Measurements from ENCODE around the gene CDH22.

DNA sequence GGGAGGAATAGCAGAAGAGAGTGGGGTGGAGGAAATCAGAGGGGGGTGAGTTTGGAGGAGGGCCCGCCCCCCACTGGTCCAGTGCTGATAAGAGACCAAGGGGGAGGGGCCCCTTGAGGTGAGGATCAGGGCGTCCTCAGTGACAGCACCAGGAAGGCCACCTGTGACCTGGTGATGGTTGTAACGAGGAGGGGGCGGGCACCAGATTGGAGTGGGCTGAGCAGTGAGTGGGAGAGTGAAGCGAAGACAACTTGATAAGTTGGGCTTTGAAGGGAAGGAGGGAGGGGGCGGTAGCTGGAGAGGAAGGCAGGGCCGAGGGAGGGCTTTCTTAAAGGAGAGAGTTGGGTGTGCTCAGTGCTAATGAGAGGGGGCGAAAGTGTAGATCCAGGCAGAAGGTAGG lies 30.7 kb downstream of the CDH22 start:
- TF ChIP-seq POLR2AphosphoS5 (IDR thresholded peaks at IDR 0.05; ENCODE audit: low read depth, low read length) (no peak), TCF7L2 (IDR thresholded peaks at IDR 0.05; ENCODE audit: low read depth, low read length) (no peak)
- TF ChIP-seq, protein P1, sequence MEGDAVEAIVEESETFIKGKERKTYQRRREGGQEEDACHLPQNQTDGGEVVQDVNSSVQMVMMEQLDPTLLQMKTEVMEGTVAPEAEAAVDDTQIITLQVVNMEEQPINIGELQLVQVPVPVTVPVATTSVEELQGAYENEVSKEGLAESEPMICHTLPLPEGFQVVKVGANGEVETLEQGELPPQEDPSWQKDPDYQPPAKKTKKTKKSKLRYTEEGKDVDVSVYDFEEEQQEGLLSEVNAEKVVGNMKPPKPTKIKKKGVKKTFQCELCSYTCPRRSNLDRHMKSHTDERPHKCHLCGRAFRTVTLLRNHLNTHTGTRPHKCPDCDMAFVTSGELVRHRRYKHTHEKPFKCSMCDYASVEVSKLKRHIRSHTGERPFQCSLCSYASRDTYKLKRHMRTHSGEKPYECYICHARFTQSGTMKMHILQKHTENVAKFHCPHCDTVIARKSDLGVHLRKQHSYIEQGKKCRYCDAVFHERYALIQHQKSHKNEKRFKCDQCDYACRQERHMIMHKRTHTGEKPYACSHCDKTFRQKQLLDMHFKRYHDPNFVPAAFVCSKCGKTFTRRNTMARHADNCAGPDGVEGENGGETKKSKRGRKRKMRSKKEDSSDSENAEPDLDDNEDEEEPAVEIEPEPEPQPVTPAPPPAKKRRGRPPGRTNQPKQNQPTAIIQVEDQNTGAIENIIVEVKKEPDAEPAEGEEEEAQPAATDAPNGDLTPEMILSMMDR (IDR thresholded peaks at IDR 0.05), result no peak
